GM21447 (cell line): ENCODE measurements around the gene MROH8.
"Not testable (repeated sequence)": the region's sequence is repeated elsewhere in the genome, so short reads cannot be mapped to it uniquely, and the experiment has no call there.

Experiments
- ATAC-seq: cut with Tn5 transposase; IDR thresholded peaks from one replicate; pipeline ENCODE4 v1.9.1; 2021; ENCODE audit not compliant: unreplicated experiment

The MROH8 gene

DNA sequence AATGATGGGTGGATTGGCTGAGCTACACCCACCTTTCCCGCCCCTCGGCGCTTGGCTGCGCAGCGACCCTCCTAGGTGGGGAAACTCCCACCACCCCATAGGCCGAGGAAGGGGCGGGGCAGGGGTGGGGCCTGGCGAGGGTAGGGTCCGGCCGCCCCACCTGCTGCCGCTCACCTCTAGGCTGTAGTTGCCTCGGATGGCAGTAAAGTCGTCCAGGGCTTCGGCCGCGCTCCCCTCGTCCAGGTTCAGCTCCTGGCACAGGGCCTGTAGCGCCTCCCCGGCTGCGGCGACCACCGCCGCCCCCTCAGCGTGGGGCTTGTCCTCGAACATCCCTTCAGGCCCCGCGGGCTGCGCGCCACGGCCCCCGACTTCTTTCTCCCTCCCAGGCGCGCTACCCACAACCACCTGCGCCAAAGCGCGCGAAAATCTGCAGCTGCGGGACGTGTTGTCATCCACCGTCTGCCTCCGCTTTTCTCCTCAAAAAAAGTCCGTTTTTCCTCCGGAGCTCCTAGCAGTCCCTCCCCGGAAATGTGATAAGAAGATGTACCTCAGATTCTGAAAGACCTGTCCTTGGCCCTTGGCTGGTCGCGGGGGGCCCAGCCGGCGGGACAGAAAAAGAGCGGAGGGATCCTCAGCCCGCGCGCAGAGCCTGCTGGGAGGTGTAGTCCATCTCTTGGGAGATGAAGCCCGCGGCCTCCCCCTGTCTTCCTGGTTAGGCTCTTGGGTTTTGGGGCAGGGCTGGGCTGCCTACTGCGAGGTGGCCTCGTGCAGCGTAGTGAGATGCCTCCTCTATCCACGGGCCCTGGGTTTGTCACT lies 83.5 kb downstream of the MROH8 start, which contains the start of gene RBL1:
TSS of gene RBL1 (minus strand) at position 399 of the 816 bp plus-strand sequence. CDS start at position 330, 69 bp downstream.
- peak; percentile 68 for ATAC-seq

DNA sequence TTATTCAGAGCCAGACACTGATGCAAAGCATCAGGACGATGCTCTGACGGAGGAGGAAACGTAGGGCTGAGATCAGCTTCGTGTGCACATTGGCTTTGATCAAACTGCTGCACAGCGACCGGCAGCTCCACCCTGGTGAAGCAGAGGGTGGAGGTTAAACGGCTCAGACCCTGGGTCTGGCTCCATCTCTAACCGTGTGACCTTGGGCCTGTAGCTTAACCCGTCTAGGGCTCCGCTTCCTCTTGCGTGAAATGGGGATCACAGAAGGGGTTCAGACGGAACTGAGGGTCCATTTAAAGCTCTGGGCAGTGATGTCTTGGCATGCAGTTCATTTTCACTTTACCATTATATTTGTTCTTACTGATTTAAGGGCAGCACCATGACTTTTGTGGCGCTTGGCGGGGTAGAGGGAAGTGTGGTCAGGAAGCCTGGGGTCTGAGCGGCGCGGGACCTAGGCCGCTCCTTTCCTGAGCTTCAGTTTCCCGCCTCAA lies 84.2 kb downstream of the MROH8 start:
- peak; percentile 21 for ATAC-seq

DNA sequence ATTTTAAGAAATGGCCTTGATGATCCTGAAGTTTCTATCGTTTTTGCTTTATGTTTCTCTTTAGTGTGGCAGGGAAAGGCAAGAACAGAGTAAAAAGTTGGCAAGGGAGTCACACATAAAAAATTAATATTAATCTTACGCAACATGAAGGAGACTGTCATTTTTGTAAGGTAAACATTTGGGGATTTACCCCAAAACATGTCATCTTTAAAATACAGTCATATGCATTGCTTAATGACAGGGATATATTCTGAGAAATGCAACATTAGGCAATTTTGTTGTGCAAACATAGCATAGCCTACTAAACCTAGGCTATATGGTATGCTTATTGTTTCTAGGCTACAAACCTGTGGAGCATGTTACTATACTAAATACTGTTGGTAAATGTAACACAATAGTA lies 88.9 kb downstream of the MROH8 start:
- no peak for ATAC-seq

DNA sequence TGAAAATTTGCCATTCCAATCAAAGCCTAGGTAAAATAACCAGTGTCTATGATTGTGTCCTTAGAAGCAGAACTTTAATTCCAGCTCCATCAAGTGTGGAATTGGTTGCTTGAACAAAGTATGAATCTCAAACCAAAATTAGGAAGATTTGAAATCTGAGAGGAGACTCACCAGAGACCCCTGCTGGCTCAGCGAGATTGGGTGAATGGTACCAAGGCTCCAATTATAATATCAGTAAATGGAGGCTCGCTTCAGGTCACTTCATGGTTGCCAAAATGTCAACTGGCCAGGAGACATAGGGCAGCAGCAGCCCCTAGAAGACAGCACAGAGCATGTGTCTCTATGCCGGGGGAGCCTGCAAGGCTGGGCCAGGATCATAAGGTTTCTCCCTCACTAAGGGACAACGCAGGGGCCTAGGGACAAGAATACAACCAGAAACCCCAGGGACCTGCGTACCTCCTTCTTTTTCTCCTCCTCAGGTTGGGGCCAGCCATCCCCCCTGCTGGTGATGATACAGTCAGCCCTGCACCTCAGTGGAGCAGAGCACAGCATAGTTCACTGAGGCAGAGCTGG lies 97.5 kb downstream of the MROH8 start:
- no peak for ATAC-seq

DNA sequence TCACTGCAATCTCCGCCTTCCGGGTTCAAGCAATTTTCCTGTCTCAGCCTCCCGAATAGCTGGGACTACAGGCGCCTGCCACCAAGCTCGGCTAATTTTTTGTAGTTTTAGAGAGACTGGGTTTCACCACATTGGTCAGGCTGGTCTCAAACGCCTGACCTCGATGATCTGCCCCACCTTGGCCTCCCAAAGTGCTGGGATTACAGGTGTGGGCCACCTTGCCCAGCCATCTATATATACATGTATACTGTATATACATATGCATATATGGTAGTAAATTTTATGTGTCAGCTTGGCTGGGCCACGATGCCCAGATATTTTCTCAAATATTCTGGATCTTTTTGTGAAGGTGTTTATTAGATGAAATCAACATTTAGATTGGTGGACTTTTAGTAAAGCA lies 102.3 kb downstream of the MROH8 start:
- no peak for ATAC-seq

DNA sequence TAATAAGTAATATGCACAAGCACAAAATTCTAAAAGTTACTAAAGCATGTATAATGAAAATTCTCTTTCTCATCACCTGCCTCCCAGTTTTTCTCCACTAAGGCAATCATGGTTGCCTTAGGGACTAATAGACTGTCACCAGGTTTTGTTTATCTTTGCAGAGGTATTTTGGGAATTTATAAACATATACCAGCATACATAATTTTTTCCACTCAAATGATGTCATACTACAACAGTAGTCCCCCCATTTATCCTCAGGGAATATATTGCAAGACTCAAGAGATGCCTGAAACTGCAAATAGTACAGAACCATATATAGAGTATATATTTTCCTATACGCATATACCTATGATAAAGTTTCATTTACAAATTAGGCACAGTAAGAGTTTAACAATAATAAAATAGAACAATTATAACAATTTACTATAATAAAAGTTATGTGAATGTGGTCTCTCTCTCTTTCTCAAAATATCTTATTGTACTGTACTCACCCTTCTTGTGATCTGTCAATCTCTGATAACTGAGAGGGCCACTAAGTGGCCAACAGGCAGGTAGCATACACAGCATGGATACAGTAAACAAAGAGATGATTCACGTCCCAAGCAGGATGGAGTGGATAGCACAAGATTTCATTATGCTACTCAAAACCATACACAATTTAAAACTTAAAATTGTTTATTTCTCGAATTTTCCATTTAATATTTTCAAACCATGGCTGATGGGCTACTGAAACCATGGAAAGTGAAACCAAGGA lies 103.2 kb downstream of the MROH8 start:
- no peak for ATAC-seq

DNA sequence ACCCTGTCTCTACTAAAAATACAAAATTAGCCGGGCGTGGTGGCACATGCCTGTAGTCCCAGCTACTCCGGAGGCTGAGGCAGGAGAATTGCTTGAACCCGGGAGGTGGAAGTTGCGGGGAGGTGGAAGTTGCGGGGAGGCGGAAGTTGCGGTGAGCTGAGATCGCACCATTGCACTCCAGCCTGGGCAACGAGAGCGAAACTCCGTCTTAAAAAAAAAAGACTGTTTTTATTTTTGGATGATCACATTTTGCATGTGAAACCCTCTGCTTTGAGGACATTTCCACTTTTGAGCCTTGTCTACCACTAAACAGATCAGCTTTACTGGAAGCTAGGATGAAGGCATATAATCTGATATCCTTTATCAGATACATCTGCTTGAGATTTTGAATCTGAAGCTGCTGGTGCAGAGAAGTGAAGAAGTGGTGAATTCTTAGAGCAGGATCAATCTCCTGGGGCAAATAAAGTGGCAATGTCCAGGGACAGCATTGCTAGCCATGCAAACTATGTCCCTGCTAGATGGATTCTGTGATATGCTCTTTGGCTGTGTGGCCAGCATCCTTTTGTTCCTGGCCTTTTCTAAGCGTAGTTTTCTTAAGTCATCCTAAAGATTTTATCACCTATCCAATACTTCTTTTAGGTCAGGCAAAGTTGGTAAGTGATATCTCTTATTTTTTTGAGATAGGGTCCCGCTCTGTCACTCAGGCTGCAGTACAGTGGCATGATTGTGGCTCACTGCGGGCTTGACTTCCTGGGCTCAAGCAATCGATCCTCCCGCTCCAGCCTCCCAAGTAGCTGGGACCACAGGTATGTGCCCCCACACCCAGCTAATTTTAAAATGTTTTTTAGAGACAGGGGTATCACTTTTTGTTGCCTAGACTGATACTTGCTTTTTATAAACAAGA lies 106.8 kb downstream of the MROH8 start:
- no peak for ATAC-seq

DNA sequence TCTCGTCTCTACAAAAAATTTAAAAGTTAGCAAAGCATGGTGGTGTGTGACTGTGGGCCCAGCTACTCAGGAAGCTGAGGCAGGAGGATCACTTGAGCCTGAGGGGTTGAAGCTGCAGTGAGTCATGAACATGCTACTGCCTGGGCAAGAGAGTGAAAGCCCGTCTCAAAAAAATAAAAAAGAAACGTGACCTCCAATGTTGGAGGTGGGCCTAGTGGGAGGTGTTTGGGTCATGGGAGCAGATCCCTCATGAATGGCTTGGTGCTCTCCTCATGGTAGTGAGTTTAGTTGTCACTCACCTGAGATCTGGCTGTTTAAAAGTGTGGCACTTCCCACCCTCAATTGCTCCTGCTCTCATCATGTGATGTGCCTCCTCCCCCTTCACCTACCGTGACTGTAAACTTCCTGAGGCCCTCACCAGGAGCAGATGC lies 107.9 kb downstream of the MROH8 start:
- ATAC-seq: no peak

DNA sequence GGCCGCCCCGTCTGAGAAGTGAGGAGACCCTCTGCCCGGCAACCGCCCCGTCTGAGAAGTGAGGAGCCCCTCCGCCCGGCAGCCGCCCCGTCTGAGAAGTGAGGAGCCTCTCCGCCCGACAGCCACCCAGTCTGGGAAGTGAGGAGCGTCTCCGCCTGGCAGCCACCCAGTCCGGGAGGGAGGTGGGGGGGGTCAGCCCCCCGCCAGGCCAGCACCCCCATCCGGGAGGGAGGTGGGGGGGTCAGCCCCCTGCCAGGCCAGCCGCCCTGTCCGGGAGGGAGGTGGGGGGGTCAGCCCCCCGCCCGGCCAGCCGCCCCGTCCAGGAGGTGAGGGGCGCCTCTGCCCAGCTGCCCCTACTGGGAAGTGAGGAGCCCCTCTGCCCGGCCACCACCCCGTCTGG lies 109.8 kb downstream of the MROH8 start:
- not testable (repeated sequence) for ATAC-seq

DNA sequence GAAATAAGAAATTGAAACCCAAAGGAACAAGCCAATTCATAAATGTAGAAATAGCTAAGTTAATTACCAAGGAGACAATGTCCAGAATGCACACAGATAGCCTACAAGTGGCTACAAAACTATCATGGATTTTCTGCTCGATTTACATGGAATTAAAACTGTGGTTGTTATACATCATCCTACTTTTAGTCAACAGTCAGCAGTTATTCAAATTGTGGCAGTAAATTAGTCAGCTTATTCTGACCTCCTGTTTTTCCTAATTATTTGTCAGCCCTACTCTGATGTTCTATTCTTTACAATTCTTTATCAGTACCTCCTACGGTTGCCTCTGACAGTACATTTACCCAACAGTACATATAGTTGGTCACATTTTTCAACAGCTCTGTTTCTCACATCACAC lies 113.2 kb downstream of the MROH8 start:
- ATAC-seq: no peak

DNA sequence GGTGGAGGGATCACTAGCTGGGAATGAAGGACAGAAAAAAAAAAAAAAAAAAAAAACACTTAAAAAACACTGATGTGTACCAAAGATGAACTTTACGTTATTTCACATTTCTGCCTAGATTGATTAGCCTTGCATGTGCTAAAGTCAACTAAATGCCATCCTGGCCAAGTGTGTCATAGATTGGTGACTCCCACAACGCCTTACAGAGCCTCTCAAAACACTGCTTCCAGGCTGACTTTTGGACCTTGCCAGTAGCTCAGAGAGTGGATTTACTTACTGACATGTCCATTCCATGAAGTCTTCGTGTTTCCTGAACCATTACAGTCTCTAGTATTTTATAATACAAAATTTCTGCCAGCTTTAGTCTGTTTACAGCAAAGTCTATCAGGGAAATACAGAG lies 124.1 kb downstream of the MROH8 start:
- ATAC-seq: no peak

DNA sequence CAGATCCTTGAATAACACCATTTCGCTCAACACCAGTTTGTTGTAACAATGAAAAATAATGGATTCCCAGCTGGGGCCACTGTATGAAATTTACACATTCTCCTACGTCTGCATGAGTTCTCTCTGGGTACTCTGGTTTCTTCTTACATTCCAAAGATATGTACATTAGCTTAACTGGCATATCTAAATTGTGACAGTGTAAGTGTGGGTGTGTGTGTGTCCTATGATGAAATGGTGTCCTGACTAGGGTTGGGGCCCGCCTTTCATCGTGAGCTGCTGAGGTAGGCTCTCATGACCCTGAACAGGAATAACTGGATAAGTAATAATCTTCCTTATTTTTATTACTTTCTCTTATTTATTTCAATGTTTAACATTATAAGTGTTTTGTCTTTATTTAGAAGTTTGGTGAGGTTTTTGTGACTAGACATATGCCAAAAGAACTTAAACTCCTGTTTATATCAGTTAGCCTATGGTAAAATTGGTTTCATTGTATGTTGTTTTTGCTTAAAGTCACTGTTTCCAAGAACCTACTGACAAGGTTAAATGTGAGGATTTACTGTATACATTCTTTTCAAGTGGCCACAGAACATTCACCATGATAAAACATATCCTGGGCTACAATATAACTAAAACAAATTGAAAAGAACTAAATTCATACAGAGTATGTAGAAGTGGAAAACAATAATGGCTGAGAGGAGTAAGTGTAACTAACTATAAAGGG lies 126.0 kb downstream of the MROH8 start:
- no peak for ATAC-seq
